NCI-H2171 (cell line): ENCODE measurements around the gene BRAT1.
A peak's percentile ranks its signal among the peaks of the same experiment; 100 is the strongest.

Experiments used
- DNase-seq: peaks from one replicate; lab custom pipeline; 2025; lab: John Stamatoyannopoulos, UW

Gene BRAT1

DNA sequence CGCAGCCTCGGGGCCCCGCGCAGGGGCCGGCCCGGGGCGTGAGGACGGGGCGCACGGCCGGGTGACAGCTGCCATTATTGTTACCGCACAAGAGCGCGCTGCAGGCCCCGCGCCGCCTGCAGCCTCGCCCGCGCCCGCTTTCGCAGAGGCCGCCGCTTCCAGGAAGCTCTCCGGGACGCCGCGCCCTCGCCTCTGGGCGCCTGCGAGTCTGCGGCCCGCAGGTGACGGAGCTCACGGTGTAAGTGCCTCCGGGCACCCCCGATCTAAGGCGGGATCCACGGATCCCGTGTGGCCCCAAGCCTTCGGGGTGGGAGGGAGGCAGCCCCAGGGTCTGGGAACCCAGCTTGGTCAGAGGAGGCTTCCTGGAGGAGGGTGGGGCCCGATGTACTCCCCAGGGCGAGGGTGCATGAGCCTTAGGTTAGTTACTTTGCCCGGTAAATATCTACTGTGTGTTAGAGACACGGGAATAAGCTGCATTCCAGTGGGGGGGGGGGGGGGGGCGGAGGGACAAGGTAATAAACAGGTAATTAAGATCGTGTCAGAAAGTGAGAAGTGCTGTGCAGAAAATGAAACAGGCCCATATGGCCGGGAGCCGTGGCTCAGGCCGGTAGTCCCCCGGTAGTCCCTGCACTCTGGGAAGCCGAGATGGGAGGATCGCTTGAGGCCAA lies 4.1 kb upstream of the BRAT1 start:
- no peak for DNase-seq

DNA sequence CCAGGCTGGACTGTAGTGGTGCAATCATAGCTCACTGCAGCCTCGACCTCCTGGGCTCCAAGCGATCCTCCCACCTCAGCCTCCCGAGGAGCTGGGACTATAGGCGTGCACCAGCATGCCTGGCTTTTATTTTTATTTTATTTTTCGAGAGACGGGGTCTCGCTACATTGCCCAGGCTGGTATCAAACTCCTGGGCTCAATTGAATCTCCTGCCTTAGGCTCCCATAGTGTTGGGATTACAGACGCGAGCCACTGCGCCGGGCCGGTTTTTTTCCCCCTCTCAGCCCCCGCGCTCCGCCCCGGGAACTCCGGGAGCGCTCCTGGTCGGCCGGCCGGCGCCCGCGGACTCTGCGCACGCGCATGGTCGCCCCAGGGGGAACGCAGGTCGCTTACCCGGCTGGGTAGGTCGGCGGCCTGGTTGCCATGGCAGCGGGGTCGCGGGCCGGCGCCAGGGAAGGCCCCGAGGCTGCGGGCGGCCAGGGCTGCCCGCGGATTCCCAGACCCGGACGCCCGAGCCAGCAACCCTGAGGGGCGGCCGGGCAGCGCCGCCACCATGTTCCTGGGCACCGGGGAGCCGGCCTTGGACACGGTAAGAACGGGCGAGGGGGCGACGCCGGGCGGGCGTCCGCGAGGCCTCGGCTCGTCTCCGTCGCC lies 3.4 kb upstream of the BRAT1 start, which contains the start of gene IQCE:
Gene IQCE, plus strand, starts transcription at position 351 of the 654 bp plus-strand sequence. Its CDS starts 203 bp downstream, at position 554.
- peak; percentile 80 for DNase-seq

GRCh38 chr7:2554661-2555111 lies 638 bp downstream of the BRAT1 start:
- no peak for DNase-seq

DNA sequence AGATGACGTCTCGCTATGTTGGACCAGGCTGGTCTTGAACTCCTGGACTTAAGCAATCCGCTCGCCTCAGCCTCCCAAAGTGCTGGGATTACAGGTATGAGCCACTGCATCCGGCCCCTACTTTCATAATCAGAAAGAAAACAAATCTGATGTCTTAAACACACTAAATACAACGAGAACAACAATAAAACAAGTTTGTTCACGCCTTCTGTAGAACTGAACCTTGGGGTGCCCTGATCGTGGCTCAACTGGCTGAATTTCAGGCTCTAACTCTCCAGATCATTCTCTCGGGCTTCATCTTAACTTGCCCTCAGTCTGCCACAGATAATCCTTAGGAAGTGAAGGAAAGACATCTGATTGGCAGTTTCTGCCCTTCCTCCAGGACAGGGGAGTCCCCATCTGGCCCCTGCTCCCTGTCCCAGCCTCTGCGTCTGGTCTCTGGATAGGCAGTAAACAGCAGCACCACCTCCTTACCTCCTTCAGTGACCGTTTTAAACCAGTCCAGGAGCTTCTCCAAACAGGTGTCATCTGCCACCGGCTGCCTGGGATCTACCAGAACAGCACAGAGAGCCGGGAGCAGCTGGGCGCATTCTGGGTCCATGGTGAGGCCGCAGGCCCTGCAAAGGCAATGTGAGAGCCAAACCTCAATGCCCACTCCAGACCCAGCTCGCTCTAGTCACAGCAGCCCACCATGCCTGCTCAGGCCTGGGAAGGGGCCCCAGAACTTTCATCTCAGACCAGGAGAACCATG lies 1.3 kb downstream of the BRAT1 start:
- DNase-seq = no peak

DNA sequence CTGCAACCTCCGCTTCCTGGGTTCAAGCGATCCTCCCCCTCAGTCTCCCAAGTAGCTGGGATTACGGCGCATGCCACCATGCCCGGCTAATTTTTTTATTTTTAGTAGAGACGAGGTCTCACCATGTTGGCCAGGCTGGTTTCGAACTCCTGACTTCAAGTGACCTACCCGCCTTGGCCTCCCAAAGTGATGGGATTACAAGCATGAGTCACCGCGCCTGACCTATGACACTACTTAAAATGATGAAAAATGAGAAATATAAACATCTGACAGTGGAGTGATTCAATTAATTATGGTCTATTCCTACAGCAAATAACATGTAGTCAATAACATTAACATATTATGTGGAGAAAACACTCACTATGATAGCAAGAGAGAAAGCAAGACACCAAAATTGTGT lies 2.2 kb downstream of the BRAT1 start:
- no peak for DNase-seq

DNA sequence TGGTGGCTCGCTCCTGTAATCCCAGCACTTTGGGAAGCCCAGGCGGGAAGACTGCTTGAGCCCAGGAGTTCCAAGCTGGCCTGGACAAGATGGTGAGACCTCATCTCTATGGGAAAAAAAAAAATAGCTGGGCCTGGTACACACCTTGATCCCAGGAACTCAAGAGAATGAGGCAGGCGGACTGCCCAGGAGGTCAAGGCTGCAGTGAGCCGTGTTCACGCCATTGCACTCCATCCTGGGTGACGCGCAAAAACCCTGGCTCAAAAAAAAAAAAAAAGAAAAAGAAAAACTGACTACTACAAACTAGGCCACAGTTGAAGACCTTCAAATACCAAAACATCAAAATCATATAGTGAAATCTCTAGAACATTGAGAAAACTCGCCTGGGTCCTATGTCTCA lies 3.9 kb downstream of the BRAT1 start:
- DNase-seq = no peak

- DNase-seq = no peak
These were observed 8.3 kb downstream of the BRAT1 start for GRCh38 chr7:2546776-2547586.

- no peak for DNase-seq
These were observed 9.4 kb downstream of the BRAT1 start for GRCh38 chr7:2545746-2546425.

GRCh38 chr7:2544541-2545188 lies 10.7 kb downstream of the BRAT1 start:
- no peak for DNase-seq

DNA sequence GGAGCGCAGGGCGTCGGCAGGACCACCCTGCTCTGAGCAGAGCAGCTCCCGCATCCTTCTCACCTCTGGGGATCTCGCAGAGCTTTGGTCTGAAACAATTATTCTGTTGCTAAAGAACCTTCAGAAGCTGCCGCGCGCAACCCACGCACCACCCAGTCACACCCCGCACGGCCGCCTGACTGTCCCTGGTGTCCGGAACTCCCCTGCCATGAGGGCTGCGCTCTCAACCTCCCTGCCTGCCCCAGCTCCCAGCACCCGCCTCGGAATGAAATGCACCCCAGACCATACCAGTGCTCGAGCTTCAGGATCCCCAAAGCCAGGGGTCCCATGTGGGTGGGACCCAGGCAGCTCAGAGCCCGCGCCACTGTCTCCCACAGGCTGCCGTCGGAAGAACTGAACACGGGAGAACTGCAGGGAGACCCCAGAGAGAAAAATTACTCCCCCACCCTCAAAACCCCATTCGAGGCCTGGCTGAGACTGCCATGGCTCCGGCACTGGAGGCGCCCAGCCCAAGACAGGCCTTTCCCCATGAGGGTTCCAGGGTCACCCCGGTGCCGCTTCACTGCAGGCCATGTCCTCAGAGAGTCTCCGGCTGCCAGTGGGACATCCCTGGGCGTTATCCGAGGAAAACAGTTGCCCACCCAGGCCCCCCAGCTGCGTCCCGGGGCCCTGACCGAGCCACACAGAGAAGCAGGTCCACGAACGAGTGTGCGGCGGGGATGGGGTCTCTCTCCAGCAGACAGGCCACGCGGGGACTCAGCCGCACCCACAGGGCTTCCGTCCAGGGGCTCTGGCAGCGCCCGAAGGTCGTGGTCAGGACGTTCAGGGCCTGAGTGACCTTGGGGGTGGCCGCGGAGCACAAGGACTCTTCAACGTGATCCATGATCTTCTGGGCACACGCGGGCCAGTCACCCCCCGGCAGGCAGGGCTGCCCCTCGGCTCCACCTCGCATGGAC lies 12.1 kb downstream of the BRAT1 start:
- no peak for DNase-seq

DNA sequence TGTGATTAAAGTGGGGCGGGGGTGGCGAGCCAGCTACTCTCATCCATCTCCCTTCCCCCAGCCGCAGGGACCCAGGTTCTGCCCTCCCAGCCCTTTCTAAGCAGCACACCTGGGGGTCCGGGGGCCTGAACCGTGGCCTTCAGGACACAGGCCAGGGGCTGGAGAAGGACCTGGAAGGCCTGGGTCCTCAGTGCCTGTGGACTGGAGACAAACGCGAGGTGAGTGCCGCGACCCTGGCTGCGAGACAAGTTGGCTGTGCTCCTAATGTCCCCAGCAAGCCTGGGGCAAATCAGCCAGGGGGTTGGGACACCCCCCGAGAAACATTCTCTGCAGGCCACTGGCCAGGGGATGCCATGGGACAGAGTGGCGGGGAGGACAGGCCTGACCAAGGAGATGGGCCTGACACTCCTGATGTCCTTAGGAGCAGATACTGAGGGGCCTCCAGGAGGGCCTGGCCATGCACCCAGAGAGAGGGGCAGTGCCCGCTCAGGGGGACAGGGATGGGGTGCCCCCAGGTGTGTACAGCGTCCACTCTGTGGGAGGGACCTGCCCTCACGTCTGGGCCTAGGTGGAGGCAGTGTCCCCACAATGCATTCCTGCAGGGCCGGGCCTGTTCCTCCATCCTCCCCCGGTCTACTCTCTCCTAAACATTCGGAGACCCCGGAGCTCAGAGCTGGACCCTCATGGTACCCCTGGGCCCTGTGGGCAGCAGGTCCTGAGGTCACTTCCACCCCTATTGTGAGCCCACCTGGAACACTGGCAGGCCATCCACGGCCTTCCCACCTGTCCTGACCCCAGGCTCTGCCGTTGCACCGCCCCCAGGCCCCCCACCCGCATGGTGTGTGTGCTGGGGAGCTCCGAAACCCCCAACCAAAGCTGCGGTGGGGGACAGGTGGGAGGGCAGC lies 13.1 kb downstream of the BRAT1 start:
- DNase-seq = no peak

- no peak for DNase-seq
These were observed 13.9 kb downstream of the BRAT1 start for GRCh38 chr7:2541291-2542010.

DNA sequence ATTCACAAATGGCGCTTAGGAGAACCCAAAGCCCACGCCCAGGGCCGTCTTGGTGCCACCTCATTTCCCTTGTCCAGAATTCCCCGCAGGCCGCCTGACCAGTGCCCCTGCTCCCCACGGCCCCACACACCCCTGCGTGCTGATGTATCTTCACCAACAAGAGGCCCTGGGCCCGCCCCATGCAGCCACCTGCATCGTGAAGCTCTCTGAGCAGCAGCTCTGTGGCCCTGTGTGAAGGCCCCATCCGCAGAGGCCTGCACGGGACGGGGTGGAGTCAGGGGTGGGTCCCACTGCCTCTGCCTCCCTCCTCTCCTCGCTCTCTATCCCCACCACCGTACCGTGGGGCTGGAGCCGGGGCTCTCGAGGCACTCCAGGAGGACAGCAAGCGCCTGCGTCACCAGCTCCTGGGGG lies 14.7 kb downstream of the BRAT1 start:
- no peak for DNase-seq

DNA sequence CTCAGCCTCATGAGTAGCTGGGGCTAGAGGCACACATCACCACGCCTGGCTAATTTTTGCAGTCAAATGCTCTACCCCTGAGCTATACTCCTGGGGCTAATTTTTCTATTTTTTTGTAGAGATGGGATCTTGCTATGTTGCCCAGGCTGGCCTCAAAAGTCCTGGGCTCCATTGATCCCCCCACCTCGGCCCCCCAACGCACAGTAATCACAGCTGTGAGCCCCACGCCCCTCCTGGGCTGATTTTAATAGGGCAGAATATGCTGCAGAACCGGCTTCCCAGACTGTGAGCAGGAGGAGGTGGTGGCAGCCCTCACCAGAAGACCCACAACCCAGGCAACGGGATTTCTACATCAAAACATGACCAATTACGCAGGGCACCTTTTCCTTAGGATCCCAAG lies 15.2 kb downstream of the BRAT1 start:
- no peak for DNase-seq

DNA sequence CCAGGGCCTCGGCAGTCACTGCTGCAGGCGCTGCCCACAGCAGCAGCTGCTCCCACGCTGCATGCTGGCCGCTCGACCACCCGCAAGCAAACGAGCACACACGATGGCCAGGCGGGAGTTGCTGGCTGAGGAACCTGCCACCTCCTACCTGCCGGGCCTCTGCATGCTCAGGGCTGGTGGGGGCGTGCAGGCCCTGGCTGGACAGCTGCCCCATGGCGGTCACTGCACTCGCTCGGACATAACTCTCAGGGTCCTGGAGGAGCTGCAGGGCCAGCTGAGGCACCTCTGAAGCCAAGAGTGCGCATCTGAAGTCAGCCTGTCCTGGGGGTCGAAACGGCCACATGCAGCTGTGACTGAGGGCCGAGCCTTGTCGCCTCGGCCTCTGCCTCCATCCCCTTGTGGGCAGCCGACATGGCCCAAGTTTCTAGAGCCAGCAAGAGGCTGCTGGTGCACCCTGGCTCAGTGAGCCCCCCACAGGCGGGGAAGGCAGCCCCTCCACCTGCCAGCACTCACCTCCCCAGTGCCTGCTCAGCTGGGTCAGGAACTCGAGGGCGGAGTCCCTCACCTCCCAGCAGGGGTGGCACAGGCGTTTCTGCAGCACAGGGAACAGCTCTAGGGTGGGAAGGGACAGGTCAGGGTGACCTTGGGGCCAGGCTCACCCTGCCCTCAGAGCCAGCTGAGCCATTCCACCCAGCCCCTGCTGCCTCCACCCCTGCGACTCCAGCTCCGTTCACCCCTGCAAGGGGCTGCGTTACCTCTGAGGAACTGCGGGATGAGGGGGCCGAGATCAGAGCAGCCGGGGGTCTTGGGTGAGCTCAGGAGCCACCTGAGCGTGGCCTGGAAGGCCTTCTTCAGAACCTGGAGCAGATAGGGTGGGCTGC lies 16.1 kb downstream of the BRAT1 start:
- DNase-seq = no peak

DNA sequence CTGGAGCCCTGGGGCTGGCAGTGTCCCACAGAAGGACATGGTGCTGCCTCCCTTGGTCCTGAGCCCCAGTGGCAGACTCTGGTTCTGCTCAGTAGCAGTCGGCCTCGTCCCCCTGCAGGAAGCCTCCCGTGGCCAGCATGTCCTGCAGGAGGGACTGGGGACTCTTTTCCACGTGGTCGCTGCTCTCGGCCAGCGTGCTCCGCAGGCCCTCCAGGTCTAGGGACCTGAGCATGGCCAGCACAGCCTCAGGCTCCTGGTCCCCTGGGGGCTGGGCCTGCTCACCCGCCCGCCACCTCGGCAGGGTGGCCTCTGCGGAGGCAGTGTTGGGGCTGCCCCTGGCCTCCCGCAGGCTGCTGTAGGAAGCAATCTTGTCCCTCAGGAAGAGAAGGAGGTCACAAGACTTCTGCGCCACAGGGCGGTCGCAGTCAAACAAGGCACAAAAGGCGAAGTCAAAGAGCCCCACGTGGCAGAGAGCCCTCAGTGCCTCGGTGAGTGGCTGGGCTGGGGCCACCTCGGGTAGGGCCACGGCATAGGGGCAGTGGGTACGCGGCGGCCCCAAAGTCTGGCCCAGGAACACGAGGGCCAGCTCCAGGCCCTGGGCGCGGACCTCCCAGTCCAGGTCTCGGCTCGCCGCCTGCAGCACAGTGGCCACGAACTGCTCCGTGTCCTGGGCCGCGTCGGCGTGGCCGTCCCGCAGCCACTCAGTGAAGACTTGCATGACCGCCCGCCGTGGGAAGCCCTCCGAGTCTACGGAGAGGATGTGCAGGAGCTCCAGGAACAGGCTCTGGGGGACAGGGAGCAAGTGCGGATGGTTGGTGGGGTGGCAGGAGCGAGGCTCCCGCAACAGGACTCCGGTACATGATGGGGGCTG lies 17.1 kb downstream of the BRAT1 start:
- DNase-seq = no peak
